ENCODE results near the gene TBCD.

DNA sequence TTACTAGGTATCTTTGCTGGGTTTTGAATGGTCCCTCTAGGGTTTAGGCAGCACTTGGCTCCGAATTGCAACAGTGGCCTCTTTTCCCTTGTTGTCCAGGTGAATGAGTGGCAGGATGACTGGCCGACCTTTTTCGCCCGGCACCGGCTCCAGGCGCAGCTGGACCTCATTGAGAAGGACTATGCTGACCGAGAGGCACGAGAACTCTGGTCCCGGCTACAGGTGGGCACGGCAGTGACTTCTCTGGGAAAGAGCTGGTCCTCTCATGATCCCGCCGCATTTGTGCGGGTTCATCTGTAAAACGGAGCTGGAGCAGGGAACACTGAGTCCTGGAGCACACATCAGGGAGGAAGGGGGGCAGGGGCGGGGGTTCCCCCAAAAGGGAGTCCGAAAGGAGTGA, 3.1 kb upstream of the TBCD start:
- TF ChIP-seq, protein P1, sequence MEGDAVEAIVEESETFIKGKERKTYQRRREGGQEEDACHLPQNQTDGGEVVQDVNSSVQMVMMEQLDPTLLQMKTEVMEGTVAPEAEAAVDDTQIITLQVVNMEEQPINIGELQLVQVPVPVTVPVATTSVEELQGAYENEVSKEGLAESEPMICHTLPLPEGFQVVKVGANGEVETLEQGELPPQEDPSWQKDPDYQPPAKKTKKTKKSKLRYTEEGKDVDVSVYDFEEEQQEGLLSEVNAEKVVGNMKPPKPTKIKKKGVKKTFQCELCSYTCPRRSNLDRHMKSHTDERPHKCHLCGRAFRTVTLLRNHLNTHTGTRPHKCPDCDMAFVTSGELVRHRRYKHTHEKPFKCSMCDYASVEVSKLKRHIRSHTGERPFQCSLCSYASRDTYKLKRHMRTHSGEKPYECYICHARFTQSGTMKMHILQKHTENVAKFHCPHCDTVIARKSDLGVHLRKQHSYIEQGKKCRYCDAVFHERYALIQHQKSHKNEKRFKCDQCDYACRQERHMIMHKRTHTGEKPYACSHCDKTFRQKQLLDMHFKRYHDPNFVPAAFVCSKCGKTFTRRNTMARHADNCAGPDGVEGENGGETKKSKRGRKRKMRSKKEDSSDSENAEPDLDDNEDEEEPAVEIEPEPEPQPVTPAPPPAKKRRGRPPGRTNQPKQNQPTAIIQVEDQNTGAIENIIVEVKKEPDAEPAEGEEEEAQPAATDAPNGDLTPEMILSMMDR (IDR thresholded peaks at IDR 0.05) = no peak
- TF ChIP-seq RNF2 (IDR thresholded peaks at IDR 0.05; ENCODE audit: borderline replicate concordance, low read depth) (no peak), FOSB (CRISPR knock-in tag; IDR thresholded peaks at IDR 0.05) (no peak), POLR2A (IDR thresholded peaks at IDR 0.05; ENCODE audit: low read length) (no peak), FOSL2 (IDR thresholded peaks at IDR 0.05) (no peak), FOSL2 (CRISPR knock-in tag; IDR thresholded peaks at IDR 0.05) (no peak)
- TF ChIP-seq, protein P2, sequence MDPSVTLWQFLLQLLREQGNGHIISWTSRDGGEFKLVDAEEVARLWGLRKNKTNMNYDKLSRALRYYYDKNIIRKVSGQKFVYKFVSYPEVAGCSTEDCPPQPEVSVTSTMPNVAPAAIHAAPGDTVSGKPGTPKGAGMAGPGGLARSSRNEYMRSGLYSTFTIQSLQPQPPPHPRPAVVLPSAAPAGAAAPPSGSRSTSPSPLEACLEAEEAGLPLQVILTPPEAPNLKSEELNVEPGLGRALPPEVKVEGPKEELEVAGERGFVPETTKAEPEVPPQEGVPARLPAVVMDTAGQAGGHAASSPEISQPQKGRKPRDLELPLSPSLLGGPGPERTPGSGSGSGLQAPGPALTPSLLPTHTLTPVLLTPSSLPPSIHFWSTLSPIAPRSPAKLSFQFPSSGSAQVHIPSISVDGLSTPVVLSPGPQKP (IDR thresholded peaks at IDR 0.05; ENCODE audit: low read depth, low read length) = no peak
- TF ChIP-seq, protein P3, sequence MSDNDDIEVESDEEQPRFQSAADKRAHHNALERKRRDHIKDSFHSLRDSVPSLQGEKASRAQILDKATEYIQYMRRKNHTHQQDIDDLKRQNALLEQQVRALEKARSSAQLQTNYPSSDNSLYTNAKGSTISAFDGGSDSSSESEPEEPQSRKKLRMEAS (IDR thresholded peaks at IDR 0.05) = no peak
- TF ChIP-seq, protein P4, sequence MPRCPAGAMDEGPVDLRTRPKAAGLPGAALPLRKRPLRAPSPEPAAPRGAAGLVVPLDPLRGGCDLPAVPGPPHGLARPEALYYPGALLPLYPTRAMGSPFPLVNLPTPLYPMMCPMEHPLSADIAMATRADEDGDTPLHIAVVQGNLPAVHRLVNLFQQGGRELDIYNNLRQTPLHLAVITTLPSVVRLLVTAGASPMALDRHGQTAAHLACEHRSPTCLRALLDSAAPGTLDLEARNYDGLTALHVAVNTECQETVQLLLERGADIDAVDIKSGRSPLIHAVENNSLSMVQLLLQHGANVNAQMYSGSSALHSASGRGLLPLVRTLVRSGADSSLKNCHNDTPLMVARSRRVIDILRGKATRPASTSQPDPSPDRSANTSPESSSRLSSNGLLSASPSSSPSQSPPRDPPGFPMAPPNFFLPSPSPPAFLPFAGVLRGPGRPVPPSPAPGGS (IDR thresholded peaks at IDR 0.05) = no peak
